ENCODE results near the gene DAB2IP.

DAB2IP gene

DNA sequence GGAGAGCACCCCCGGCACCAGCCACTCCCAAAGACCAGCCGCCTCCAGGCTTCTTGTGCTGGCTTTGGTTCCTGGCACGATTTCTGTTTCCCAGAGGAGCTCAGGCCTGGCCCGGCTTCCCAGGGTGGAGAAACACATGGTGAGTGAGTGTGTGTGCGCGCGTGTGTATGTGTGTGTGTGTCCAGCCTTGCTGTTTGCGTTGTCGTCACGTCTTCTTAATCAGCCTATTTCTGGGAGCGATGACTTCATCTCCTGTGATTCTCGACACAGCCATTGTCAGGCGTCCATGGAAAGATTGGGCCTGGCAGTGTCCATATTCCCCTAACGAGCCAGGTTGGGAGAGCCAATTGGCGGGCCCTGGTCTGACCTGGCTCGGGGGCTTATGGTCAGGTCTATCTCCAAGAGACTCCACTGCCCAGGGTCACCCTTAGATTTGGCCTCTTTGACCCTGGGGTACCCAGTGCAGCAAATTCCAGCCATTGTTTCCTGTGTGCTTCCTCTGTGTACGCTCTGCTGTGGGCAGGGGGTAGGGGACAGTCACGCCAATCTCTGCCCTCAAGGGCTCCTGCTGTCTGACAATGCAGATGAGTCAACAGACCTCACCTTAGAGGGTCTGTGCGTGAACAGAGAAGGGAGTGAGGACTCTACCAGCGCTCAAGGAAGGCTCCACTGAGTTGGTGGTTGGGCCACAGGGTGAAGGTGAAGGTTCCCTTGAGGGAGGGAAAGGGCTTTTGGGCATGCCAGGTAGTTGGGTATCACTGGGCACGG, 73.8 kb downstream of the DAB2IP start:
- DNase-seq (ENCODE audit: low read depth): peak; percentile 100
- H3K4me3 ChIP-seq (ENCODE audit: low read length): no peak overlapping the region
- TF ChIP-seq, protein P1, sequence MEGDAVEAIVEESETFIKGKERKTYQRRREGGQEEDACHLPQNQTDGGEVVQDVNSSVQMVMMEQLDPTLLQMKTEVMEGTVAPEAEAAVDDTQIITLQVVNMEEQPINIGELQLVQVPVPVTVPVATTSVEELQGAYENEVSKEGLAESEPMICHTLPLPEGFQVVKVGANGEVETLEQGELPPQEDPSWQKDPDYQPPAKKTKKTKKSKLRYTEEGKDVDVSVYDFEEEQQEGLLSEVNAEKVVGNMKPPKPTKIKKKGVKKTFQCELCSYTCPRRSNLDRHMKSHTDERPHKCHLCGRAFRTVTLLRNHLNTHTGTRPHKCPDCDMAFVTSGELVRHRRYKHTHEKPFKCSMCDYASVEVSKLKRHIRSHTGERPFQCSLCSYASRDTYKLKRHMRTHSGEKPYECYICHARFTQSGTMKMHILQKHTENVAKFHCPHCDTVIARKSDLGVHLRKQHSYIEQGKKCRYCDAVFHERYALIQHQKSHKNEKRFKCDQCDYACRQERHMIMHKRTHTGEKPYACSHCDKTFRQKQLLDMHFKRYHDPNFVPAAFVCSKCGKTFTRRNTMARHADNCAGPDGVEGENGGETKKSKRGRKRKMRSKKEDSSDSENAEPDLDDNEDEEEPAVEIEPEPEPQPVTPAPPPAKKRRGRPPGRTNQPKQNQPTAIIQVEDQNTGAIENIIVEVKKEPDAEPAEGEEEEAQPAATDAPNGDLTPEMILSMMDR (conservative IDR thresholded peaks at IDR 0.05; ENCODE audit: low read length): no peak

DNA sequence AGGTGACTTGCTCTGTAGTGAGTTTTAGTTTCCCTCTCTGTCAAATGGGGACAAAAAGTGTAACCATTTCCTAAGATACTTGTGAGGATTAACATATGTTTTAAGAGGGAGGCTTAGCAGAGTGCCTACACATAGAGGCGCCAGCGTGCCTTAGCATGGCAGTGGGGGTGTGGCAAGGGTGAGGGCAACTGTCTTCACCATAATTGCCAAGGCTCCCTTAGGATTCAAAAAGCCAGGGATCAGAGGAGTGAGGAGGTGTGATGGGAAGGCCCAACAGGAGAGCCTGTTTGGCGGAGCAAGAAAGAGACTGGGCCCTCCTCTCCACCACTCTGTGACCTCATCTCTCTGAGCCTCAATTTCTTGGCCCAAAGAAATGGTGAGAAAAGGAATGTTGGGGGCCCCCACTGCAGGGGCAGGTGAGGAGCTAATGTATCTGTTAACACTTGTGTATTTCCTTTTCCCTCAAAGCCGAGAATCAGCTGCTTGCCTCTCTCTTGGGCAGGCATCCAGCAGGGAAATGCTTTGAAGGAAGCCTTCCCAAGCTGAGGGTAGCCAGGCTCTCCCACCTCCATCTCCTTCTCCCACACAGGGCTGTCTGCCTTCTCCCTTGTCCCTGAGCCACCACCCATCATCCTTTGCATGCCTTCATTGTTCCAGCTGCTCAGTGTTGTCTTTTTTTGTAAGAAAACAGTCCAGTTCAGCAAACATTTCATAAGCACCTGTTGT, 76.0 kb downstream of the DAB2IP start:
- DNase-seq (ENCODE audit: low read depth): no peak
- TF ChIP-seq, protein P1 (conservative IDR thresholded peaks at IDR 0.05; ENCODE audit: low read length): no peak
- no peak overlapping the region for H3K4me3 ChIP-seq (ENCODE audit: low read length)

DNA sequence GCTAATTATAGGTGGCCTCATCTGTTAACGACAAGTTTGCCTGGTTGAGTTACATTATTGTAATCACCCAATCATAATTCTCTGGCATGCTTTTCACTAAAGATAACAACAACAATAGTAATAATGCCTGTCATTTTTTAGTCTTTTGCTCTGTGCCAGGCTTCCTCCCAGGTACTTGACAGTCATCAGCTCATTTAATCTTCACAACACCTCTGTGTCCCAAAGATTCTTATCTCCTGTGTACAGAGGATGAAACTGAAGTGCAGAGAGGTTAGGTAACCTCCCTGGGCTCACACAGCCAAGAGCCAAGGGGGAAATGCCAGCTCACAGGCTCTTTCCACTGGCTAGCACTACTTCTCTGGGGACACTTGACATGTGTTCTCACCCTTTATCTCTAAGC, 77.5 kb downstream of the DAB2IP start:
- H3K4me3 ChIP-seq (ENCODE audit: low read length): no peak overlapping the region
- TF ChIP-seq, protein P1 (conservative IDR thresholded peaks at IDR 0.05; ENCODE audit: low read length): no peak
- DNase-seq (ENCODE audit: low read depth): no peak

DNA sequence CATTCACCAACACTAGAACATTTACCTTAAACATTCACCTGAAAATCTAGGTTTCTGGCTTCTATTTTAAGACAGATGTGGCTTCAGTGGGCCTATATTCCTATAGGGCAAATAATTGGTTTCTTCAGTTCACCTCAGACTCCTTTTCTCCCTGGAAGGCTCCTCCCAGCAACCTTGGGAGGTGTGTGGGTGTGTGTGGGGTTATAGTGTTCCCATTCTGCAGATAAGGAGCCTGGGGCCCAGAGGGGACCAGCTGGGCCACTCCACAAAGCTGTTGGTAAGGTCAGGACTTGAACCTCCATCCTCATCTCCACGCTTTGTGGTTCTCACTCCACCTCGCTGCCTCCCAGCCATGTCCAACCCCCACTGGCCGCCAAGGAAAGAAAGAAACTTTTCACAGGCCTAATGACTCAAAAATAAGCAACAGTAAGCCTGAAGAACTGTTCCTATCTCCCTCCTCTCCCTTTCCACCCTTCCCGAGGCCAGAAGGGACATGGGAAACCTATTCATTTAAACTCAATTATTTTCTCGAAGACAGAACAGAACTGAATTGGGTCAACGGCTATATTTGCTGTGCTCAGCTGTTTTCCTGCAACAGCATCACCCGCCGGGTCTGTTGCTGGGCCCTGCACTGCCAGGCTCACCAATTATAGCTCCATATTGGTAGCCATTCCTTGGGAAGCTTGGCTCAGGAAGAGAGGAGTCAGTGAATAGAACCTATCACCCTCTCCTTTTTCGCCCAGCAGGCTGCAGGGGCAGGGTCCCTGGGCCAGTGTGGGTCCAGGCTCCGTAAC, 78.5 kb downstream of the DAB2IP start:
- H3K4me3 ChIP-seq (ENCODE audit: low read length): no peak overlapping the region
- TF ChIP-seq, protein P1 (conservative IDR thresholded peaks at IDR 0.05; ENCODE audit: low read length): no peak
- no peak for DNase-seq (ENCODE audit: low read depth)

DNA sequence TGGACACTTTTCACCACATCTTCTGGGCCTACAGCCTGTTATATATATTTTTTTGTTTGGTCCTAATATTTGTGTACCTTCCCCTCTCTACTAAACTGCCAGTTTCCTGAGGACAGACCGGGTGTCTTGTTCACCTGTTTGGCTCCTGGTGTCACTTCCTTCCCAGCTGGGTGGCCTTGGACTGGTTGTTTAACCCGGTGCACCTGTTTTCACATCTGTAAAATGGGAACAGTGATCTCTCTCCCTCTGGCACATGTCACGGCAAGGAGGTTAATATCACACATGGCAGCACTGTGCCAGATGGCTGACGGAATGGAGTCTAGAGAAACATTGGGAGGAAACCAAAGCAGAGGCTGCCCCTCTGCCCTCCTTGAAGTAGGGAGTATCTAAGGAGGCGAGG, 79.7 kb downstream of the DAB2IP start:
- no peak overlapping the region for H3K4me3 ChIP-seq (ENCODE audit: low read length)
- TF ChIP-seq, protein P1 (conservative IDR thresholded peaks at IDR 0.05; ENCODE audit: low read length): no peak
- no peak for DNase-seq (ENCODE audit: low read depth)

DNA sequence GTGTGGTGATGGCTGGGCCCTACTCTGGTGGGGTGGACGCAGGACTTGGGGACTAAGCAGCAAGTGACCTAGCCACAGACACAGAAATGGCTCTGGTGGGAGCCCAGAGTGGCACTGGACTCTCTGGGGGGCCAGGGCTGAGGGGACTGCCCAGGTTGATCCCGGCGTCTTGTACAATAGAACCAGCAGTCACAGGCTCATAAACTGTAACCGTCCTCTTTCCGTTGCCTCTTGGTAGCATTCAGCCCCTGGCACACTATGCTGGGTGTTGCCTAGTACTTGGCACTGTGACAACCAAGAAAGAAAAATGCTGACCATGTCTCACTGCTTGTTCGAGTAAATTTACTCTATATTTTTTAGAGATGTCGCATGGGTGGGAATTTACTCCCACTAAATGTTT, 80.5 kb downstream of the DAB2IP start:
- TF ChIP-seq, protein P1 (conservative IDR thresholded peaks at IDR 0.05; ENCODE audit: low read length): no peak
- DNase-seq (ENCODE audit: low read depth): no peak
- no peak overlapping the region for H3K4me3 ChIP-seq (ENCODE audit: low read length)
